H9 (cell line): ENCODE measurements around the gene BBX. TPM values are rescaled to one million over a fixed set of nuclear protein-coding genes. Genes with fewer than 3 reads are reported as not detected.

ENCODE experiments used
- DNase-seq: peaks from one replicate; pipeline ENCODE4 v3.0.0-alpha.2; 2017
- H2AFZ ChIP-seq: one replicate; pipeline ENCODE4 v1.6.1; 2013; ENCODE audit warnings: mild to moderate bottlenecking, low read length, control low read depth, moderate library complexity
- H2AK5ac ChIP-seq: 2 replicates; pipeline ENCODE4 v1.6.1; 2013; ENCODE audit warnings: low read length, control low read depth, mixed read lengths; ENCODE audit not compliant: insufficient read length
- H2BK120ac ChIP-seq: one replicate; pipeline ENCODE4 v1.6.1; 2013; ENCODE audit warnings: low read depth, mild to moderate bottlenecking, low read length, control low read depth, inconsistent platforms; ENCODE audit not compliant: poor library complexity, severe bottlenecking
- H2BK12ac ChIP-seq: 2 replicates; pipeline ENCODE4 v1.6.1; 2013; ENCODE audit warnings: low read length, control low read depth, mixed read lengths, low read depth; ENCODE audit not compliant: insufficient read length
- H2BK15ac ChIP-seq: 2 replicates; pipeline ENCODE4 v1.6.1; 2013; ENCODE audit warnings: low read depth, low read length, control low read depth
- H2BK20ac ChIP-seq: one replicate; pipeline ENCODE4 v1.6.1; 2013; ENCODE audit warnings: low read depth, mild to moderate bottlenecking, low read length, control low read depth, inconsistent platforms; ENCODE audit not compliant: poor library complexity, severe bottlenecking
- H2BK5ac ChIP-seq: 2 replicates; pipeline ENCODE4 v1.6.1; 2013; ENCODE audit warnings: low read length, control low read depth, mixed read lengths; ENCODE audit not compliant: insufficient read length
- H3K14ac ChIP-seq: 2 replicates; pipeline ENCODE4 v1.6.1; 2013; ENCODE audit warnings: low read length, control low read depth; ENCODE audit not compliant: insufficient read depth
- H3K18ac ChIP-seq: 2 replicates; pipeline ENCODE4 v1.6.1; 2013; ENCODE audit warnings: low read depth, mild to moderate bottlenecking, mixed read lengths, low read length, control low read depth; ENCODE audit not compliant: insufficient read length
- H3K23ac ChIP-seq: 2 replicates; pipeline ENCODE4 v1.6.1; 2013; ENCODE audit warnings: low read length, control low read depth, mixed read lengths, low read depth; ENCODE audit not compliant: insufficient read length
- H3K23me2 ChIP-seq: 2 replicates; pipeline ENCODE4 v1.6.1; 2013; ENCODE audit warnings: low read depth, mild to moderate bottlenecking, mixed read lengths, low read length, control low read depth; ENCODE audit not compliant: insufficient read length, poor library complexity, severe bottlenecking
- H3K27ac ChIP-seq: 2 replicates; pipeline ENCODE4 v1.5.1; 2013; ENCODE audit warnings: low read length, control low read depth, mixed read lengths, low read depth; ENCODE audit not compliant: insufficient read length
- H3K27me3 ChIP-seq: 2 replicates; pipeline ENCODE4 v1.6.1; 2013; ENCODE audit warnings: low read length, control low read depth, inconsistent platforms; ENCODE audit not compliant: insufficient read depth
- H3K4ac ChIP-seq: 2 replicates; pipeline ENCODE4 v1.6.1; 2013; ENCODE audit warnings: low read depth, mild to moderate bottlenecking, control low read depth, inconsistent platforms, low read length, moderate library complexity
- H3K4me1 ChIP-seq: 2 replicates; pipeline ENCODE4 v1.6.1; 2013; ENCODE audit warnings: low read length, control low read depth, inconsistent platforms; ENCODE audit not compliant: insufficient read depth
- H3K4me2 ChIP-seq: 2 replicates; pipeline ENCODE4 v1.6.1; 2013; ENCODE audit warnings: low read length, control low read depth, mixed read lengths; ENCODE audit not compliant: insufficient read length, insufficient read depth
- H3K56ac ChIP-seq: 2 replicates; pipeline ENCODE4 v1.6.1; 2013; ENCODE audit warnings: low read depth, mild to moderate bottlenecking, mixed read lengths, low read length, control low read depth; ENCODE audit not compliant: insufficient read length
- H3K79me1 ChIP-seq: 2 replicates; pipeline ENCODE4 v1.6.1; 2013; ENCODE audit warnings: low read depth, mild to moderate bottlenecking, moderate library complexity, low read length, control low read depth, inconsistent platforms; ENCODE audit not compliant: insufficient read depth, poor library complexity, severe bottlenecking
- H3K79me2 ChIP-seq: 2 replicates; pipeline ENCODE4 v1.6.1; 2013; ENCODE audit warnings: low read length, control low read depth, inconsistent platforms; ENCODE audit not compliant: insufficient read depth
- H3K9ac ChIP-seq: 2 replicates; pipeline ENCODE4 v1.6.1; 2013; ENCODE audit warnings: low read length, control low read depth, mixed read lengths; ENCODE audit not compliant: insufficient read length; ENCODE audit errors: extremely low read depth
- H3K9me3 ChIP-seq: one replicate; pipeline ENCODE4 v1.6.1; 2013; ENCODE audit warnings: low read depth, low read length, inconsistent platforms; ENCODE audit not compliant: control insufficient read depth
- H3T11ph ChIP-seq: one replicate; pipeline ENCODE4 v1.6.1; 2013; ENCODE audit warnings: mild to moderate bottlenecking, low read length, control low read depth, inconsistent platforms
- H4K20me1 ChIP-seq: one replicate; pipeline ENCODE4 v1.6.1; 2013; ENCODE audit not compliant: control insufficient read depth, insufficient read length, insufficient read depth
- H4K5ac ChIP-seq: 2 replicates; pipeline ENCODE4 v1.6.1; 2013; ENCODE audit warnings: low read depth, mild to moderate bottlenecking, mixed read lengths, low read length, control low read depth; ENCODE audit not compliant: insufficient read length
- H4K8ac ChIP-seq: replicated peaks from 2 replicates; pipeline ENCODE4 v1.6.1; 2013; ENCODE audit warnings: low read length, control low read depth, mixed read lengths, low read depth; ENCODE audit not compliant: insufficient read length
- H4K91ac ChIP-seq: 2 replicates; pipeline ENCODE4 v1.6.1; 2013; ENCODE audit warnings: low read depth, mild to moderate bottlenecking, moderate library complexity, mixed read lengths, low read length, control low read depth; ENCODE audit not compliant: insufficient read length
- H3K27ac Mint-ChIP-seq, 3 experiments: 2 replicates in 2 of 3; 3 replicates in 1 of 3; pipeline ENCODE4 v1.8.0; 2020 to 2021; ENCODE audit warnings: mixed read lengths in 3 of 3, mild to moderate bottlenecking in 1 of 3, moderate library complexity in 1 of 3
- H3K27me3 Mint-ChIP-seq: 2 replicates; pipeline ENCODE4 v1.8.0; 2021; ENCODE audit warnings: low read depth, mild to moderate bottlenecking, moderate library complexity, mixed read lengths
- H3K36me3 Mint-ChIP-seq, 3 experiments: 2 replicates in 2 of 3; 3 replicates in 1 of 3; pipeline ENCODE4 v1.8.0; 2020 to 2021; ENCODE audit warnings: low read depth in 3 of 3, mixed read lengths in 3 of 3; ENCODE audit not compliant: insufficient read depth in 1 of 3
- H3K4me1 Mint-ChIP-seq, 2 experiments: 2 replicates each; pipeline ENCODE4 v1.8.0; 2020; ENCODE audit warnings: mixed read lengths in 2 of 2
- H3K4me3 Mint-ChIP-seq, 2 experiments: 2 replicates in 1 of 2; 3 replicates in 1 of 2; pipeline ENCODE4 v1.8.0; 2020 to 2021; ENCODE audit warnings: mild to moderate bottlenecking in 2 of 2, mixed read lengths in 2 of 2, moderate library complexity in 1 of 2
- H3K9me3 Mint-ChIP-seq, 2 experiments: 2 replicates in 1 of 2; 3 replicates in 1 of 2; pipeline ENCODE4 v1.8.0; 2020; ENCODE audit warnings: mild to moderate bottlenecking in 2 of 2, mixed read lengths in 2 of 2, moderate library complexity in 1 of 2
- CTCF ChIP-seq: fragments of 200-600 bp; sonication (generic); conservative IDR thresholded peaks from 3 replicates; pipeline ENCODE4 v1.8.0; 2021; ENCODE audit warnings: antibody characterized with exemption, mild to moderate bottlenecking
- WGBS: extraction: QIAGEN DNeasy Blood & Tissue Kit; methylation state at CpG from one replicate; pipeline ENCODE4 v1.1.7; 2013; ENCODE audit warnings: missing lambda C conversion rate, low lambda C conversion rate, mixed read lengths; ENCODE audit not compliant: insufficient read length; ENCODE audit errors: extremely low coverage; 5-methylcytosine and 5-hydroxymethylcytosine counted together
- total RNA-seq: library from RNA; stranded (reverse); gene quantifications from 2 replicates; pipeline ENCODE4 v1.2.1, GENCODE V29; 2021

Gene BBX
- total RNA-seq, 1 experiment from 2014 or later: 34.8 TPM

GRCh38 chr3:107734317-107734716, 211.6 kb downstream of the BBX start:
- H3K9me3 Mint-ChIP-seq: no peaks in the 10 kb centered on the region
- Histone ChIP-seq H4K8ac (no peak overlapping the region), H4K91ac (no peak overlapping the region), H3K9me3 (no peaks in the 10 kb centered on the region), H3K4me2 (no peak overlapping the region), H2BK120ac (no peak overlapping the region), H3K79me2 (no peaks in the 10 kb centered on the region), H2BK15ac (no peak overlapping the region), H3K14ac (no peak overlapping the region), H2AK5ac (no peak overlapping the region), H3K27ac (no peak overlapping the region), H2BK20ac (no peak overlapping the region), H3K27me3 (no peaks in the 10 kb centered on the region), H4K5ac (no peak overlapping the region), H3K79me1 (no peaks in the 10 kb centered on the region), H4K20me1 (no peaks in the 10 kb centered on the region), H2BK12ac (no peak overlapping the region), H3K56ac (no peak overlapping the region), H2BK5ac (no peak overlapping the region), H3K4me1 (no peaks in the 10 kb centered on the region), H3K4ac (no peak overlapping the region), H3K9ac (no peak overlapping the region), H3K23ac (no peak overlapping the region), H3T11ph (no peak overlapping the region), H3K23me2 (no peaks in the 10 kb centered on the region), H2AFZ (no peak overlapping the region), H3K18ac (no peak overlapping the region)
- no peak overlapping the region for H3K4me3 Mint-ChIP-seq
- H3K36me3 Mint-ChIP-seq: peaks cover 1 to 17% (median 13%) of the 10 kb centered on the region in 3 experiments; a peak in 5 of 7 replicates
- H3K27me3 Mint-ChIP-seq: no peaks in the 10 kb centered on the region
- no peak for DNase-seq
- no peaks in the 10 kb centered on the region for H3K4me1 Mint-ChIP-seq
- no peak for TF ChIP-seq CTCF
- no CpG with 5 or more reads among the region's 3 CpGs for WGBS
- H3K27ac Mint-ChIP-seq: no peak overlapping the region
